HEK293 (cell line): Measurements from ENCODE around the gene APOBEC4.

Experiments
- CTCF ChIA-PET: fragments of 350-600 bp; formaldehyde crosslinking; extraction: SDS; loops from one replicate; lab custom pipeline; 2021; ENCODE audit warnings: antibody characterized with exemption; lab: Yijun Ruan, JAX
- POLR2A ChIA-PET: fragments of 300-600 bp; formaldehyde crosslinking; extraction: SDS; loops from one replicate; lab custom pipeline; 2020; ENCODE audit warnings: antibody characterized with exemption, inconsistent platforms; lab: Yijun Ruan, JAX
- H3K27ac ChIP-seq: fragments of 200-500 bp; sonication (Bioruptor generic); 2 replicates; pipeline ENCODE4 v1.5.1; 2014; ENCODE audit warnings: low read depth, low read length, control low read depth, inconsistent platforms; ENCODE audit errors: extremely low read depth
- H3K36me3 ChIP-seq, 2 experiments: fragments of 200-500 bp in 1 of 2; sonication (Bioruptor generic) in 1 of 2; 1 replicate in 1 of 2; 2 replicates in 1 of 2; pipeline ENCODE4 v1.5.1; 2014 to 2017; ENCODE audit warnings: inconsistent platforms in 2 of 2, low read length in 2 of 2; ENCODE audit not compliant: control insufficient read depth in 2 of 2, insufficient read depth in 1 of 2
- H3K4me1 ChIP-seq: fragments of 200-500 bp; sonication (Bioruptor generic); 2 replicates; pipeline ENCODE4 v1.5.1; 2014; ENCODE audit warnings: mild to moderate bottlenecking, low read length, inconsistent platforms; ENCODE audit not compliant: control insufficient read depth, insufficient read depth
- H3K4me3 ChIP-seq: 2 replicates; pipeline ENCODE4 v1.5.1; 2011; ENCODE audit warnings: low read depth, mild to moderate bottlenecking, control low read depth, low read length, moderate library complexity
- H3K9me3 ChIP-seq: fragments of 200-500 bp; sonication (Bioruptor generic); 2 replicates; pipeline ENCODE4 v1.5.1; 2014; ENCODE audit warnings: low read depth, low read length, inconsistent platforms; ENCODE audit not compliant: control insufficient read depth, insufficient read depth
- GFI1B ChIP-seq: fragments of 450-650 bp; formaldehyde crosslinking; IDR thresholded peaks from 2 replicates; pipeline ENCODE4 v1.5.1; 2016; ENCODE audit warnings: missing biosample characterization, missing genetic modification characterization
- HOXD13 ChIP-seq: sonication (generic); formaldehyde crosslinking; IDR thresholded peaks from 2 replicates; pipeline ENCODE4 v1.8.0; 2022; ENCODE audit warnings: missing genetic modification reagents, borderline replicate concordance
- KLF8 ChIP-seq: fragments of 450-650 bp; formaldehyde crosslinking; IDR thresholded peaks from 2 replicates; pipeline ENCODE4 v1.5.1; 2016; ENCODE audit warnings: missing biosample characterization, missing genetic modification characterization
- OSR2 ChIP-seq: fragments of 450-650 bp; formaldehyde crosslinking; IDR thresholded peaks from 2 replicates; pipeline ENCODE4 v1.5.1; 2016; ENCODE audit warnings: missing biosample characterization, missing genetic modification characterization
- OVOL3 ChIP-seq: fragments of 450-650 bp; formaldehyde crosslinking; IDR thresholded peaks from 2 replicates; pipeline ENCODE4 v1.5.1; 2016; ENCODE audit warnings: missing biosample characterization, missing genetic modification characterization
- PBX3 ChIP-seq: sonication (generic); formaldehyde crosslinking; IDR thresholded peaks from 2 replicates; pipeline ENCODE4 v1.8.1; 2022; ENCODE audit warnings: mild to moderate bottlenecking, moderate library complexity, missing genetic modification reagents
- PRDM10 ChIP-seq: fragments of 450-650 bp; formaldehyde crosslinking; IDR thresholded peaks from 2 replicates; pipeline ENCODE4 v1.5.1; 2016; ENCODE audit warnings: missing biosample characterization, missing genetic modification characterization
- TCF7L2 ChIP-seq: IDR thresholded peaks from 2 replicates; pipeline ENCODE4 v1.6.1; 2011; ENCODE audit warnings: low read depth, mild to moderate bottlenecking, inconsistent platforms, low read length, moderate library complexity, borderline replicate concordance
- ZNF112 ChIP-seq: fragments of 450-650 bp; formaldehyde crosslinking; IDR thresholded peaks from 2 replicates; pipeline ENCODE4 v1.5.0; 2017; ENCODE audit warnings: missing biosample characterization, missing genetic modification characterization
- ZNF132 ChIP-seq: fragments of 450-650 bp; formaldehyde crosslinking; IDR thresholded peaks from 2 replicates; pipeline ENCODE4 v1.5.1; 2017; ENCODE audit warnings: missing biosample characterization, missing genetic modification characterization, borderline replicate concordance
- ZNF133 ChIP-seq: fragments of 450-650 bp; formaldehyde crosslinking; IDR thresholded peaks from 2 replicates; pipeline ENCODE4 v1.5.1; 2016; ENCODE audit warnings: missing biosample characterization, missing genetic modification characterization
- ZNF169 ChIP-seq: fragments of 450-650 bp; formaldehyde crosslinking; IDR thresholded peaks from 2 replicates; pipeline ENCODE4 v1.5.1; 2016; ENCODE audit warnings: missing biosample characterization, missing genetic modification characterization
- ZNF175 ChIP-seq: fragments of 450-650 bp; formaldehyde crosslinking; IDR thresholded peaks from 2 replicates; pipeline ENCODE4 v1.5.1; 2016; ENCODE audit warnings: missing biosample characterization, missing genetic modification characterization
- ZNF2 ChIP-seq: fragments of 450-650 bp; formaldehyde crosslinking; IDR thresholded peaks from 2 replicates; pipeline ENCODE4 v1.5.1; 2016; ENCODE audit warnings: missing biosample characterization, missing genetic modification characterization
- ZNF274 ChIP-seq, 2 experiments: fragments of 200-500 bp in 1 of 2; fragments of 450-650 bp in 1 of 2; sonication (Bioruptor generic) in 1 of 2; formaldehyde crosslinking in 1 of 2; IDR thresholded peaks; 2 replicates each; pipeline versions ENCODE4 v1.5.1 to v1.6.1; 2014 to 2016; ENCODE audit warnings: borderline replicate concordance in 1 of 2, inconsistent platforms in 1 of 2, low read length in 1 of 2, missing biosample characterization in 1 of 2, missing genetic modification characterization in 1 of 2
- ZNF302 ChIP-seq: fragments of 450-650 bp; formaldehyde crosslinking; IDR thresholded peaks from 2 replicates; pipeline ENCODE4 v1.5.1; 2016; ENCODE audit warnings: missing biosample characterization, missing genetic modification characterization, low read depth
- ZNF350 ChIP-seq: fragments of 450-650 bp; formaldehyde crosslinking; IDR thresholded peaks from 2 replicates; pipeline ENCODE4 v1.5.0; 2017; ENCODE audit warnings: missing biosample characterization, mild to moderate bottlenecking, missing genetic modification characterization
- ZNF560 ChIP-seq: fragments of 450-650 bp; formaldehyde crosslinking; IDR thresholded peaks from 2 replicates; pipeline ENCODE4 v1.5.1; 2017; ENCODE audit warnings: missing biosample characterization, missing genetic modification characterization, borderline replicate concordance
- ZNF776 ChIP-seq: fragments of 450-650 bp; formaldehyde crosslinking; IDR thresholded peaks from 2 replicates; pipeline ENCODE4 v1.5.0; 2017; ENCODE audit warnings: missing biosample characterization, missing genetic modification characterization, borderline replicate concordance
- ZNF792 ChIP-seq: fragments of 450-650 bp; formaldehyde crosslinking; IDR thresholded peaks from 2 replicates; pipeline ENCODE4 v1.5.1; 2016; ENCODE audit warnings: missing biosample characterization, missing genetic modification characterization
- ZNF837 ChIP-seq: fragments of 450-650 bp; formaldehyde crosslinking; IDR thresholded peaks from 2 replicates; pipeline ENCODE4 v1.5.1; 2016; ENCODE audit warnings: missing biosample characterization, missing genetic modification characterization
- TF ChIP-seq, protein P1 (sequence below): fragments of 450-650 bp; formaldehyde crosslinking; IDR thresholded peaks from 2 replicates; pipeline ENCODE4 v1.5.1; 2017; ENCODE audit warnings: missing biosample characterization, missing genetic modification characterization
- TF ChIP-seq, protein P2 (sequence below): fragments of 450-650 bp; formaldehyde crosslinking; optimal IDR thresholded peaks from 2 replicates; pipeline ENCODE3; 2016; ENCODE audit warnings: missing biosample characterization, mild to moderate bottlenecking, missing genetic modification characterization
- TF ChIP-seq, protein P3 (sequence below): fragments of 450-650 bp; formaldehyde crosslinking; IDR thresholded peaks from 2 replicates; pipeline ENCODE4 v1.5.1; 2016; ENCODE audit warnings: missing biosample characterization, missing genetic modification characterization

APOBEC4 gene

DNA sequence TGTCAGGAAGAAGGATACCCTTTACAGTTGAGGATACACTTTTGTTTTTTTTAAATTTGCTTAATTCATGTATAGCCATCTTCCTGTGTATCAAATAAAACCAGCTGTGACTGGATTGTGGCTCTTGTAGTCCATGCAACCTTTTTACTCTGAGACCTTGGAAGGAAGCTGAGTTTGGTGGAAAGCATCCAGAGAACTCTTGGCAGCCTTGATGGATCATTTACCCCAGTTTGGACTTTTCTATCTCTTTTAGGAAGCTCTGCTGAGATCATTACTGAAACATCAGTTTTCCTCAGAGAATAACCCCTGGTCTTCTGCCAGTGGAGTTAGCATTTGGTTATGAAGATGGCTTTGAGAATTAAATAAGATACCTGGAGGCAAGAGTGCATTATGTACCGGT lies 21.2 kb upstream of the APOBEC4 start:
- H3K27ac ChIP-seq = no peak overlapping the region
- H3K4me1 ChIP-seq = no peaks in the 10 kb centered on the region
- POLR2A ChIA-PET = no interaction called here
- no peak overlapping the region for H3K4me3 ChIP-seq
- H3K9me3 ChIP-seq = no peaks in the 10 kb centered on the region
- TF ChIP-seq TCF7L2 = no peak
- TF ChIP-seq ZNF274 (IDR thresholded peaks at IDR 0.05; ENCODE audit: low read length) = no peak
- TF ChIP-seq ZNF274 (tag by site-specific recombination; IDR thresholded peaks at IDR 0.05; ENCODE audit: borderline replicate concordance) = no peak
- TF ChIP-seq, protein P1, sequence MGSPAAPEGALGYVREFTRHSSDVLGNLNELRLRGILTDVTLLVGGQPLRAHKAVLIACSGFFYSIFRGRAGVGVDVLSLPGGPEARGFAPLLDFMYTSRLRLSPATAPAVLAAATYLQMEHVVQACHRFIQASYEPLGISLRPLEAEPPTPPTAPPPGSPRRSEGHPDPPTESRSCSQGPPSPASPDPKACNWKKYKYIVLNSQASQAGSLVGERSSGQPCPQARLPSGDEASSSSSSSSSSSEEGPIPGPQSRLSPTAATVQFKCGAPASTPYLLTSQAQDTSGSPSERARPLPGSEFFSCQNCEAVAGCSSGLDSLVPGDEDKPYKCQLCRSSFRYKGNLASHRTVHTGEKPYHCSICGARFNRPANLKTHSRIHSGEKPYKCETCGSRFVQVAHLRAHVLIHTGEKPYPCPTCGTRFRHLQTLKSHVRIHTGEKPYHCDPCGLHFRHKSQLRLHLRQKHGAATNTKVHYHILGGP (tag by site-specific recombination) = no peak
- no peak for TF ChIP-seq ZNF302 (tag by site-specific recombination)
- TF ChIP-seq ZNF350 (tag by site-specific recombination) = no peak
- TF ChIP-seq PBX3 = no peak
- TF ChIP-seq PRDM10 (tag by site-specific recombination) = no peak
- no peak for TF ChIP-seq ZNF792 (tag by site-specific recombination)
- TF ChIP-seq, all 188 proteins: peak for 0
- H3K36me3 ChIP-seq = no peaks in the 10 kb centered on the region
- CTCF ChIA-PET = interaction anchor here (1.1 to 4.8 kb wide), 3 partner anchors 11 to 242 kb away, joined by 4 to 32 read pairs (median 8); no protein-coding TSS in a partner anchor

- no peaks in the 10 kb centered on the region for H3K9me3 ChIP-seq
- no peak overlapping the region for H3K27ac ChIP-seq
- POLR2A ChIA-PET = interaction anchor here (0.6 kb wide), 1 partner anchor 74 kb away, joined by 3 read pairs; no protein-coding TSS in a partner anchor
- H3K4me3 ChIP-seq = no peak overlapping the region
- CTCF ChIA-PET = interaction anchor here (1.1 to 4.8 kb wide), 4 partner anchors 11 to 242 kb away, joined by 4 to 32 read pairs (median 5); no protein-coding TSS in a partner anchor
- H3K36me3 ChIP-seq = no peaks in the 10 kb centered on the region
- no peaks in the 10 kb centered on the region for H3K4me1 ChIP-seq
- TF ChIP-seq ZNF112 (tag by site-specific recombination) = no peak
- TF ChIP-seq ZNF560 (tag by site-specific recombination) = no peak
- TF ChIP-seq, protein P2, sequence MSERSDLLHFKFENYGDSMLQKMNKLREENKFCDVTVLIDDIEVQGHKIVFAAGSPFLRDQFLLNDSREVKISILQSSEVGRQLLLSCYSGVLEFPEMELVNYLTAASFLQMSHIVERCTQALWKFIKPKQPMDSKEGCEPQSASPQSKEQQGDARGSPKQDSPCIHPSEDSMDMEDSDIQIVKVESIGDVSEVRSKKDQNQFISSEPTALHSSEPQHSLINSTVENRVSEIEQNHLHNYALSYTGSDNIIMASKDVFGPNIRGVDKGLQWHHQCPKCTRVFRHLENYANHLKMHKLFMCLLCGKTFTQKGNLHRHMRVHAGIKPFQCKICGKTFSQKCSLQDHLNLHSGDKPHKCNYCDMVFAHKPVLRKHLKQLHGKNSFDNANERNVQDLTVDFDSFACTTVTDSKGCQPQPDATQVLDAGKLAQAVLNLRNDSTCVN (tag by site-specific recombination) = no peak
- TF ChIP-seq ZNF2 (tag by site-specific recombination) = no peak
- no peak for TF ChIP-seq OSR2 (tag by site-specific recombination)
- TF ChIP-seq ZNF132 (tag by site-specific recombination) = no peak
- no peak for TF ChIP-seq HOXD13 (CRISPR knock-in tag)
- TF ChIP-seq ZNF169 = no peak
- TF ChIP-seq ZNF133 = no peak
- no peak for TF ChIP-seq ZNF837 (tag by site-specific recombination)
- TF ChIP-seq, protein P3, sequence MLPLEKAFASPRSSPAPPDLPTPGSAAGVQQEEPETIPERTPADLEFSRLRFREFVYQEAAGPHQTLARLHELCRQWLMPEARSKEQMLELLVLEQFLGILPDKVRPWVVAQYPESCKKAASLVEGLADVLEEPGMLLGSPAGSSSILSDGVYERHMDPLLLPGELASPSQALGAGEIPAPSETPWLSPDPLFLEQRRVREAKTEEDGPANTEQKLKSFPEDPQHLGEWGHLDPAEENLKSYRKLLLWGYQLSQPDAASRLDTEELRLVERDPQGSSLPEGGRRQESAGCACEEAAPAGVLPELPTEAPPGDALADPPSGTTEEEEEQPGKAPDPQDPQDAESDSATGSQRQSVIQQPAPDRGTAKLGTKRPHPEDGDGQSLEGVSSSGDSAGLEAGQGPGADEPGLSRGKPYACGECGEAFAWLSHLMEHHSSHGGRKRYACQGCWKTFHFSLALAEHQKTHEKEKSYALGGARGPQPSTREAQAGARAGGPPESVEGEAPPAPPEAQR (tag by site-specific recombination) = no peak
- TF ChIP-seq OVOL3 (tag by site-specific recombination) = no peak
- TF ChIP-seq ZNF776 (tag by site-specific recombination) = no peak
- TF ChIP-seq ZNF175 (tag by site-specific recombination) = no peak
- no peak for TF ChIP-seq GFI1B (tag by site-specific recombination)
- TF ChIP-seq KLF8 (tag by site-specific recombination) = no peak
Observed at GRCh38 chr1:183673605-183674323, 20.6 kb upstream of the APOBEC4 start.
